HepG2 (cell line): ENCODE data around the gene RCOR1. TPM values are rescaled to one million over a fixed set of nuclear protein-coding genes. Genes with fewer than 3 reads are reported as not detected.

Experiments
- ARNTL ChIP-seq: sonication (generic); formaldehyde crosslinking; IDR thresholded peaks from 2 replicates; pipeline ENCODE4 v1.4.0; 2020; ENCODE audit warnings: mild to moderate bottlenecking, missing genetic modification reagents
- CSRNP2 ChIP-seq: sonication (generic); formaldehyde crosslinking; conservative IDR thresholded peaks from 2 replicates; pipeline ENCODE4 v1.8.0; 2022; ENCODE audit warnings: low read depth, missing genetic modification reagents
- FOXM1 ChIP-seq: sonication (generic); formaldehyde crosslinking; IDR thresholded peaks from 2 replicates; pipeline ENCODE4 v1.5.0; 2020; ENCODE audit warnings: missing genetic modification reagents
- KDM1A ChIP-seq: IDR thresholded peaks from 2 replicates; pipeline ENCODE4 v1.6.1; 2016; ENCODE audit warnings: missing compliant biosample characterization
- NAIF1 ChIP-seq: sonication (generic); formaldehyde crosslinking; IDR thresholded peaks from 2 replicates; pipeline ENCODE4 v1.5.0; 2020; ENCODE audit warnings: mild to moderate bottlenecking, missing genetic modification reagents, borderline replicate concordance
- NFE2 ChIP-seq: sonication (generic); formaldehyde crosslinking; IDR thresholded peaks from 2 replicates; pipeline ENCODE4 v1.4.0; 2020; ENCODE audit warnings: missing genetic modification reagents
- RELA ChIP-seq: sonication (generic); formaldehyde crosslinking; IDR thresholded peaks from 2 replicates; pipeline ENCODE4 v1.4.0; 2020; ENCODE audit warnings: missing genetic modification reagents
- SMARCC2 ChIP-seq: fragments of 450-650 bp; IDR thresholded peaks from 2 replicates; pipeline ENCODE4 v1.6.1; 2017; ENCODE audit warnings: antibody characterized with exemption, mild to moderate bottlenecking
- ZNF124 ChIP-seq: sonication (generic); formaldehyde crosslinking; IDR thresholded peaks from 2 replicates; pipeline ENCODE4 v1.4.0; 2020; ENCODE audit warnings: missing genetic modification reagents
- ZNF615 ChIP-seq: sonication (generic); formaldehyde crosslinking; IDR thresholded peaks from 2 replicates; pipeline ENCODE4 v1.5.0; 2020; ENCODE audit warnings: mild to moderate bottlenecking, missing genetic modification reagents, borderline replicate concordance
- ZNF629 ChIP-seq: sonication (generic); formaldehyde crosslinking; conservative IDR thresholded peaks from 2 replicates; pipeline ENCODE4 v1.5.0; 2020; ENCODE audit warnings: missing genetic modification reagents
- ZNF674 ChIP-seq: sonication (generic); formaldehyde crosslinking; IDR thresholded peaks from 2 replicates; pipeline ENCODE4 v1.5.0; 2020; ENCODE audit warnings: low read depth, mild to moderate bottlenecking, missing genetic modification reagents
- ZNF747 ChIP-seq: sonication (generic); formaldehyde crosslinking; IDR thresholded peaks from 2 replicates; pipeline ENCODE4 v1.8.1; 2023; ENCODE audit warnings: missing genetic modification reagents, mild to moderate bottlenecking, borderline replicate concordance
- ZNF788 ChIP-seq: sonication (generic); formaldehyde crosslinking; IDR thresholded peaks from 2 replicates; pipeline ENCODE4 v1.5.0; 2020; ENCODE audit warnings: mild to moderate bottlenecking, missing genetic modification reagents, borderline replicate concordance
- polyA plus RNA-seq, 8 experiments: library from polyadenylated mRNA; depleted of rRNA in 3 of 8; stranded (reverse) in 7 of 8; unstranded in 1 of 8; fragments of >200 nt; fragmentation: Illumina TruSeq in 4 of 8; extraction: Trizol in 4 of 8; gene quantifications; 2 replicates each; pipeline versions ENCODE4 v1.2.1 to v1.2.3, GENCODE V29; 2011 to 2016; ENCODE audit warnings: low read depth in 4 of 8, missing spikeins in 1 of 8, mixed read lengths in 1 of 8; ENCODE audit not compliant: insufficient read depth in 1 of 8
- total RNA-seq, 5 experiments: library from RNA; depleted of rRNA; stranded (reverse); fragments of >200 nt; fragmentation: Illumina TruSeq; extraction: Trizol; gene quantifications; 2 replicates each; pipeline ENCODE4 v1.2.3, GENCODE V29; 2016; ENCODE audit warnings: low read depth in 1 of 5
- TF ChIP-seq, protein P1 (sequence below): sonication (generic); formaldehyde crosslinking; IDR thresholded peaks from 2 replicates; pipeline ENCODE4 v1.8.1; 2023; ENCODE audit warnings: mild to moderate bottlenecking, inconsistent platforms, moderate library complexity, missing genetic modification reagents, borderline replicate concordance
- TF ChIP-seq, protein P2 (sequence below): sonication (generic); formaldehyde crosslinking; IDR thresholded peaks from 2 replicates; pipeline ENCODE4 v1.5.1; 2020; ENCODE audit warnings: mild to moderate bottlenecking, missing genetic modification reagents, moderate library complexity

RCOR1 gene
- total and polyA plus RNA-seq, 2 of the 13 experiments (the other 11 are each of a cell fraction or from before 2014, with no cell fraction given): 10.2 to 11.1 TPM

- 0 out of 2 replicates have a peak, but pooled peaks have one; percentile 40 for TF ChIP-seq ARNTL (CRISPR knock-in tag)
- TF ChIP-seq ZNF747 (CRISPR knock-in tag): no peak
- TF ChIP-seq ZNF615 (CRISPR knock-in tag): peak; percentile 75; the same call in 1 of the 2 replicates
- TF ChIP-seq ZNF674 (CRISPR knock-in tag): no peak
- no peak for TF ChIP-seq RELA (CRISPR knock-in tag)
- TF ChIP-seq, protein P1, sequence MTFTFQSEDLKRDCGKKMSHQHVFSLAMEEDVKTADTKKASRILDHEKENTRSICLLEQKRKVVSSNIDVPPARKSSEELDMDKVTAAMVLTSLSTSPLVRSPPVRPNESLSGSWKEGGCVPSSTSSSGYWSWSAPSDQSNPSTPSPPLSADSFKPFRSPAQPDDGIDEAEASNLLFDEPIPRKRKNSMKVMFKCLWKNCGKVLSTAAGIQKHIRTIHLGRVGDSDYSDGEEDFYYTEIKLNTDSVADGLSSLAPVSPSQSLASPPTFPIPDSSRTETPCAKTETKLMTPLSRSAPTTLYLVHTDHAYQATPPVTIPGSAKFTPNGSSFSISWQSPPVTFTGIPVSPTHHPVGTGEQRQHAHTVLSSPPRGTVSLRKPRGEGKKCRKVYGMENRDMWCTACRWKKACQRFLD (CRISPR knock-in tag): 0 out of 2 replicates have a peak, but pooled peaks have one; percentile 48
- TF ChIP-seq ZNF788: no peak; the same call in 1 of the 2 replicates
- no peak for TF ChIP-seq ZNF629 (CRISPR knock-in tag)
- no peak for TF ChIP-seq SMARCC2
- TF ChIP-seq, protein P2, sequence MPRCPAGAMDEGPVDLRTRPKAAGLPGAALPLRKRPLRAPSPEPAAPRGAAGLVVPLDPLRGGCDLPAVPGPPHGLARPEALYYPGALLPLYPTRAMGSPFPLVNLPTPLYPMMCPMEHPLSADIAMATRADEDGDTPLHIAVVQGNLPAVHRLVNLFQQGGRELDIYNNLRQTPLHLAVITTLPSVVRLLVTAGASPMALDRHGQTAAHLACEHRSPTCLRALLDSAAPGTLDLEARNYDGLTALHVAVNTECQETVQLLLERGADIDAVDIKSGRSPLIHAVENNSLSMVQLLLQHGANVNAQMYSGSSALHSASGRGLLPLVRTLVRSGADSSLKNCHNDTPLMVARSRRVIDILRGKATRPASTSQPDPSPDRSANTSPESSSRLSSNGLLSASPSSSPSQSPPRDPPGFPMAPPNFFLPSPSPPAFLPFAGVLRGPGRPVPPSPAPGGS (CRISPR knock-in tag): peak; percentile 28; the same call in 1 of the 2 replicates
- no peak for TF ChIP-seq NFE2 (CRISPR knock-in tag)
- TF ChIP-seq CSRNP2 (CRISPR knock-in tag): no peak
- TF ChIP-seq KDM1A: no peak
- no peak for TF ChIP-seq FOXM1 (CRISPR knock-in tag)
- no peak for TF ChIP-seq ZNF124 (CRISPR knock-in tag)
- TF ChIP-seq NAIF1 (CRISPR knock-in tag): no peak
Measured at GRCh38 chr14:102545461-102546265, 46.8 kb upstream of the RCOR1 start (continued).
